Calu3 (cell line): ENCODE results near the gene ARID1A. TPM values are rescaled to one million over a fixed set of nuclear protein-coding genes. Genes with fewer than 3 reads are reported as not detected.

Source experiments
- BruUV-seq: library from RNA; stranded (reverse); fragments of 400-500 nt; replicated peaks from 2 replicates; lab custom pipeline; 2021; lab: Mats Ljungman, UMichigan
- CTCF ChIA-PET: fragments of 300-600 bp; sonication (Branson Sonifier 250); formaldehyde crosslinking; loops from one replicate; lab custom pipeline; 2022; ENCODE audit warnings: antibody characterized with exemption; lab: Charles Lee
- DNase-seq: peaks from one replicate; pipeline ENCODE4 v3.0.0; 2022
- H3K27ac Mint-ChIP-seq: one replicate; pipeline ENCODE4 v1.8.0; 2022; ENCODE audit warnings: mixed read lengths; ENCODE audit not compliant: unreplicated experiment
- H3K27me3 Mint-ChIP-seq: one replicate; pipeline ENCODE4 v1.8.0; 2022; ENCODE audit warnings: mixed read lengths; ENCODE audit not compliant: unreplicated experiment
- H3K36me3 Mint-ChIP-seq: one replicate; pipeline ENCODE4 v1.8.0; 2022; ENCODE audit warnings: mild to moderate bottlenecking, moderate library complexity, mixed read lengths; ENCODE audit not compliant: insufficient read depth, unreplicated experiment
- H3K4me1 Mint-ChIP-seq: one replicate; pipeline ENCODE4 v1.8.0; 2022; ENCODE audit warnings: mild to moderate bottlenecking, low read depth, mixed read lengths; ENCODE audit not compliant: unreplicated experiment
- H3K4me3 Mint-ChIP-seq: one replicate; pipeline ENCODE4 v1.8.0; 2022; ENCODE audit warnings: mild to moderate bottlenecking, low read depth, moderate library complexity, mixed read lengths; ENCODE audit not compliant: unreplicated experiment
- H3K9me3 Mint-ChIP-seq: one replicate; pipeline ENCODE4 v1.8.0; 2022; ENCODE audit warnings: low read depth, mixed read lengths; ENCODE audit not compliant: unreplicated experiment
- CTCF ChIP-seq: fragments of 200-600 bp; IDR thresholded peaks from one replicate; pipeline ENCODE4 v1.8.0; 2022; ENCODE audit warnings: antibody characterized with exemption; ENCODE audit not compliant: unreplicated experiment
- intact Hi-C: fragments of 100-400 bp; cut with micrococcal nuclease; formaldehyde crosslinking; loops from one replicate; pipeline ENCODE4 v1.10.0; 2022; ENCODE audit not compliant: unreplicated experiment
- total RNA-seq: library from RNA; stranded (reverse); gene quantifications from 2 replicates; pipeline ENCODE4 v1.2.3, GENCODE V29; 2022

ARID1A gene
- total RNA-seq, 1 experiment from 2014 or later, result 51.7 TPM

DNA sequence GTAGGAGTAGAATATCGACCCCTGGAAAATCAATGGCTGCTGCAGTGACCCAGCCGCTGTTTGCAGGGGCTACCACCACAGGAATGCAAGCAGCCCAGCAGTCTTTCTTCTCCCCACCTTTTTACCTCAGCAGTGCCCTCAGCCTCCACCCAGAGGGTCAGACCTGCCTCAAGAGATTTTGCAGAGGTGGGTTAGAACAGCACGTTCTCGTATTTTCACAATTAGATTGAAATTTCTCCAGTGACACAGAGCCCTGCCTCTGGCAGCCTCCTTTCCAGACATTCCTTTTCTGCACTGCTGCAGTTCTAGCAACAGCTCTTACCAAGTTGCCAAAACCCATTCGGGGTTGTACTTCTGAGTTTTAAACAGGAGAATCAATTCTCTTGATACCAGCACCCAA lies 53.6 kb downstream of the ARID1A start:
- Mint-ChIP-seq H3K9me3 (no peaks in the 10 kb centered on the region), H3K4me3 (no peak overlapping the region), H3K27me3 (no peaks in the 10 kb centered on the region), H3K36me3 (peaks cover 4% of the 10 kb centered on the region), H3K4me1 (peaks cover 9% of the 10 kb centered on the region), H3K27ac (no peak overlapping the region)
- DNase-seq, result no peak
- no peak for TF ChIP-seq CTCF
- no TSS peak for BruUV-seq
- CTCF ChIA-PET, result no interaction called here
- intact Hi-C loops, result no loop called here

- H3K9me3 Mint-ChIP-seq, result no peaks in the 10 kb centered on the region
Observed at GRCh38 chr1:26750428-26750827, 54.6 kb downstream of the ARID1A start.

GRCh38 chr1:26752519-26752918 lies 56.7 kb downstream of the ARID1A start:
- Mint-ChIP-seq H3K4me1 (peaks cover 8% of the 10 kb centered on the region), H3K27ac (no peak overlapping the region), H3K27me3 (no peaks in the 10 kb centered on the region), H3K9me3 (no peaks in the 10 kb centered on the region), H3K4me3 (no peak overlapping the region), H3K36me3 (peaks cover 4% of the 10 kb centered on the region)
- intact Hi-C loops, result no loop called here
- TF ChIP-seq CTCF, result no peak
- no TSS peak for BruUV-seq
- CTCF ChIA-PET, result interaction anchor here (0.5 kb wide), 1 partner anchor 393 kb away, joined by 5 read pairs; no protein-coding TSS in a partner anchor
- no peak for DNase-seq

More at GRCh38 chr1:26750428-26750827, 54.6 kb downstream of the ARID1A start:
- H3K4me3 Mint-ChIP-seq, result no peak overlapping the region
- H3K36me3 Mint-ChIP-seq, result peaks cover 4% of the 10 kb centered on the region
- no peaks in the 10 kb centered on the region for H3K27me3 Mint-ChIP-seq
- intact Hi-C loops, result no loop called here
- DNase-seq, result no peak
- no peak for TF ChIP-seq CTCF
- H3K4me1 Mint-ChIP-seq, result peaks cover 8% of the 10 kb centered on the region
- no peak overlapping the region for H3K27ac Mint-ChIP-seq
- CTCF ChIA-PET, result no interaction called here
- no TSS peak for BruUV-seq

DNA sequence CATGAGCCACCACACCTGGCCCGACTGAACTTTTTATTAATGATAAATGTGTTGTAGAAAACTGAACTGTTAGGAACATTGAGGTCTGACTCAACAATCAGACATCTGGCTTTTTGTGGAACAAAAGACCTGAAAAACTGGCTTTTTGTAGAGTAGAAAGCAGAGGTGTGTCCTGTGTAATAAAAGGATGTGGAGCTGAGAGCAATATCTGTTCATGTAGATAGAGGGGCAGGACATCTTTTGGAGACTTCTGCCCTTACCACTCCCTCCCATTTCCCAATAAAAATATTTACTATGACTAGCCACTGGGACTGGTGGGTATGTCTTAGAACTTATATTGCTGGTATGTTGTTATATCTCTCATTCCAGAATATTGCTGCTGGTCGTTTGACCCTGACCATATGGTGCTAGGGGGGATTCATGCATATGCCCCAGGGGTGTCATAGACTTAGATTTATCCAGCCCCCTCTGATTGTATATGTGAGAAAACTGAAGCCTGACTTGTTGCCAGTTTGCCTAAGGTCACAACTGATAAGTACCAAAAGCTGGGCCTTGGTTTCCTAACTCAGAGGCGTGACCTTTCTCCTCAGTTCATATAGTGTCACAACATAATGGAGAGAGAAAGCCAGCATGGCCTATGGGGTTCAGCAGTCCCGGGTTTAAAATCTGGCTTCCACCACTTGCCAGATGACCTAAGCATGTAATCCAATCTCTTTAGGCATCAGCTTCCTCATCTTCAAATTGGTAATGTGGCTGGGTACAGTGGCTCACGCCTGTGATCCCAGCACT lies 58.5 kb downstream of the ARID1A start:
- intact Hi-C loops, result no loop called here
- Mint-ChIP-seq H3K4me1 (no peaks in the 10 kb centered on the region), H3K9me3 (no peaks in the 10 kb centered on the region), H3K36me3 (peaks cover 2% of the 10 kb centered on the region), H3K27me3 (no peaks in the 10 kb centered on the region), H3K27ac (no peak overlapping the region), H3K4me3 (no peak overlapping the region)
- no peak for TF ChIP-seq CTCF
- no TSS peak for BruUV-seq
- no peak for DNase-seq
- CTCF ChIA-PET, result interaction anchor here (1.0 kb wide), 2 partner anchors 26 to 77 kb away, joined by 3 to 4 read pairs; no protein-coding TSS in a partner anchor
